Panc1 (cell line): Measurements from ENCODE around the gene RASSF10.

Source experiments
- CTCF ChIP-seq: fragments of 450-650 bp; IDR thresholded peaks from 2 replicates; pipeline ENCODE4 v1.5.1; 2017; ENCODE audit warnings: mild to moderate bottlenecking
- POLR2AphosphoS5 ChIP-seq: IDR thresholded peaks from 2 replicates; pipeline ENCODE4 v1.6.1; 2012; ENCODE audit warnings: mild to moderate bottlenecking, low read depth, low read length, moderate library complexity
- SIN3A ChIP-seq: IDR thresholded peaks from 2 replicates; pipeline ENCODE4 v1.6.1; 2012; ENCODE audit warnings: low read depth, mild to moderate bottlenecking, low read length, moderate library complexity, borderline replicate concordance; ENCODE audit not compliant: insufficient read depth
- TCF7L2 ChIP-seq: IDR thresholded peaks from 2 replicates; pipeline ENCODE4 v1.6.1; 2011; ENCODE audit warnings: mild to moderate bottlenecking, low read depth, low read length, inconsistent platforms
- TF ChIP-seq, protein P1 (sequence below), 2 experiments: IDR thresholded peaks; 2 replicates each; pipeline ENCODE4 v1.6.1; 2011 to 2012; ENCODE audit warnings: low read depth in 2 of 2, control low read depth in 1 of 2, low read length in 1 of 2, mild to moderate bottlenecking in 1 of 2, moderate library complexity in 1 of 2; ENCODE audit not compliant: insufficient read depth in 1 of 2

DNA sequence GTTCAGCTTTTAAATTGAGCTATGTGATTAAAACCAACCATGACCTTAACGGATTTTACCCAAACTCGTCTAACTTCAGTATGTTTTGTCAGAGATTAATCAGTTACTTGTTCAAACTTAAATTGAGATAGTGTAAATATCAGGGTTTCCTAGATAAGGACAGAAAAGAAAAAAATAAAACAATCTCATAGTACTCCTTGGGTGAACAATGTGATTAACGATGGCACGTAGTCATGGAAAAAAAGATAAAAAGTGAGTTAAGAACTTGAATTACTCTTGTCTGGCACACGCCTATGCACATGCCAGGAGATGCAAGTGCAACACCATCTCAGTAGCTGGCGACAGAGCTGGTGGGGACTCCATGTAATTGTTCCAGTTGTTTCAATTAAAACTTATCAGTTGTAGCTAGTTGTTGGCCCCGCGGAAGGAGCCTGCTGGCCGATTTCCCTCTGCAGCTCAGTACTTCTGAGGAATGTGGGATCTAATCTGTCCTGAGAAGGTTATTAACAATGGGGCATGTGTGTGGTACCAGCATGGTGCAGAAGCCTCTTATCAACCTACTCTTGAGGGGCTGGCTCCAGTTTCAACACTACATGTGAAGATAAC, 3.0 kb downstream of the RASSF10 start:
- TF ChIP-seq, protein P1, sequence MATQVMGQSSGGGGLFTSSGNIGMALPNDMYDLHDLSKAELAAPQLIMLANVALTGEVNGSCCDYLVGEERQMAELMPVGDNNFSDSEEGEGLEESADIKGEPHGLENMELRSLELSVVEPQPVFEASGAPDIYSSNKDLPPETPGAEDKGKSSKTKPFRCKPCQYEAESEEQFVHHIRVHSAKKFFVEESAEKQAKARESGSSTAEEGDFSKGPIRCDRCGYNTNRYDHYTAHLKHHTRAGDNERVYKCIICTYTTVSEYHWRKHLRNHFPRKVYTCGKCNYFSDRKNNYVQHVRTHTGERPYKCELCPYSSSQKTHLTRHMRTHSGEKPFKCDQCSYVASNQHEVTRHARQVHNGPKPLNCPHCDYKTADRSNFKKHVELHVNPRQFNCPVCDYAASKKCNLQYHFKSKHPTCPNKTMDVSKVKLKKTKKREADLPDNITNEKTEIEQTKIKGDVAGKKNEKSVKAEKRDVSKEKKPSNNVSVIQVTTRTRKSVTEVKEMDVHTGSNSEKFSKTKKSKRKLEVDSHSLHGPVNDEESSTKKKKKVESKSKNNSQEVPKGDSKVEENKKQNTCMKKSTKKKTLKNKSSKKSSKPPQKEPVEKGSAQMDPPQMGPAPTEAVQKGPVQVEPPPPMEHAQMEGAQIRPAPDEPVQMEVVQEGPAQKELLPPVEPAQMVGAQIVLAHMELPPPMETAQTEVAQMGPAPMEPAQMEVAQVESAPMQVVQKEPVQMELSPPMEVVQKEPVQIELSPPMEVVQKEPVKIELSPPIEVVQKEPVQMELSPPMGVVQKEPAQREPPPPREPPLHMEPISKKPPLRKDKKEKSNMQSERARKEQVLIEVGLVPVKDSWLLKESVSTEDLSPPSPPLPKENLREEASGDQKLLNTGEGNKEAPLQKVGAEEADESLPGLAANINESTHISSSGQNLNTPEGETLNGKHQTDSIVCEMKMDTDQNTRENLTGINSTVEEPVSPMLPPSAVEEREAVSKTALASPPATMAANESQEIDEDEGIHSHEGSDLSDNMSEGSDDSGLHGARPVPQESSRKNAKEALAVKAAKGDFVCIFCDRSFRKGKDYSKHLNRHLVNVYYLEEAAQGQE (IDR thresholded peaks at IDR 0.05; ENCODE audit: insufficient read depth in 1 of 2, low read depth in 2 of 2, low read length in 1 of 2) = no peak
- TF ChIP-seq CTCF (no peak), POLR2AphosphoS5 (no peak), SIN3A (no peak), TCF7L2 (no peak)
